ENCODE results near the gene PSD2.

DNA sequence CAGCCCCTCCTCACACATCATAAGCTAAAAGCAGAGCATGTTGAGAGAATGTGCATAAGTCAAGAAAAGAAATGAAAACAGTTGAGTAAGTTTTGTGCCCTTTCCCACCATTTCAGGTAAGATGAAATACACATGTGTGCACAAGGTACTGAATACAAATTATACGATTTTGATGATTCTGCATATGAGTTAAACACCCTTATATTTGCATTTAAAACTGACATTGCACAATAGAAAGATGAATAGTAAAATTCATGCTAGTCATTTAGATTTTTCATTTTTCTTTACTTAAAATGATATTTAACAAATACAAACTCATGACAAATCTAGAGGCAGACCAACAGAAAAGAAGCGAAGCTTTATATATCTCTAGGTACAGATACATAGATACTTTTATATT is 24.9 kb upstream of the PSD2 start:
- TF ChIP-seq, protein P1, sequence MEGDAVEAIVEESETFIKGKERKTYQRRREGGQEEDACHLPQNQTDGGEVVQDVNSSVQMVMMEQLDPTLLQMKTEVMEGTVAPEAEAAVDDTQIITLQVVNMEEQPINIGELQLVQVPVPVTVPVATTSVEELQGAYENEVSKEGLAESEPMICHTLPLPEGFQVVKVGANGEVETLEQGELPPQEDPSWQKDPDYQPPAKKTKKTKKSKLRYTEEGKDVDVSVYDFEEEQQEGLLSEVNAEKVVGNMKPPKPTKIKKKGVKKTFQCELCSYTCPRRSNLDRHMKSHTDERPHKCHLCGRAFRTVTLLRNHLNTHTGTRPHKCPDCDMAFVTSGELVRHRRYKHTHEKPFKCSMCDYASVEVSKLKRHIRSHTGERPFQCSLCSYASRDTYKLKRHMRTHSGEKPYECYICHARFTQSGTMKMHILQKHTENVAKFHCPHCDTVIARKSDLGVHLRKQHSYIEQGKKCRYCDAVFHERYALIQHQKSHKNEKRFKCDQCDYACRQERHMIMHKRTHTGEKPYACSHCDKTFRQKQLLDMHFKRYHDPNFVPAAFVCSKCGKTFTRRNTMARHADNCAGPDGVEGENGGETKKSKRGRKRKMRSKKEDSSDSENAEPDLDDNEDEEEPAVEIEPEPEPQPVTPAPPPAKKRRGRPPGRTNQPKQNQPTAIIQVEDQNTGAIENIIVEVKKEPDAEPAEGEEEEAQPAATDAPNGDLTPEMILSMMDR (IDR thresholded peaks at IDR 0.05; ENCODE audit: low read depth, low read length, missing input control) = no peak
- TF ChIP-seq TAF1 (conservative IDR thresholded peaks at IDR 0.05) = no peak
- TF ChIP-seq, protein P2, sequence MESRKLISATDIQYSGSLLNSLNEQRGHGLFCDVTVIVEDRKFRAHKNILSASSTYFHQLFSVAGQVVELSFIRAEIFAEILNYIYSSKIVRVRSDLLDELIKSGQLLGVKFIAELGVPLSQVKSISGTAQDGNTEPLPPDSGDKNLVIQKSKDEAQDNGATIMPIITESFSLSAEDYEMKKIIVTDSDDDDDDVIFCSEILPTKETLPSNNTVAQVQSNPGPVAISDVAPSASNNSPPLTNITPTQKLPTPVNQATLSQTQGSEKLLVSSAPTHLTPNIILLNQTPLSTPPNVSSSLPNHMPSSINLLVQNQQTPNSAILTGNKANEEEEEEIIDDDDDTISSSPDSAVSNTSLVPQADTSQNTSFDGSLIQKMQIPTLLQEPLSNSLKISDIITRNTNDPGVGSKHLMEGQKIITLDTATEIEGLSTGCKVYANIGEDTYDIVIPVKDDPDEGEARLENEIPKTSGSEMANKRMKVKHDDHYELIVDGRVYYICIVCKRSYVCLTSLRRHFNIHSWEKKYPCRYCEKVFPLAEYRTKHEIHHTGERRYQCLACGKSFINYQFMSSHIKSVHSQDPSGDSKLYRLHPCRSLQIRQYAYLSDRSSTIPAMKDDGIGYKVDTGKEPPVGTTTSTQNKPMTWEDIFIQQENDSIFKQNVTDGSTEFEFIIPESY (IDR thresholded peaks at IDR 0.05) = no peak
- TF ChIP-seq RAD21 (IDR thresholded peaks at IDR 0.05) = no peak
